ENCODE data around the gene ASB12. TPM values are rescaled to one million over a fixed set of nuclear protein-coding genes. Genes with fewer than 3 reads are reported as not detected.
A peak's percentile ranks its signal among the peaks of the same experiment; 100 is the strongest.

ASB12 gene
- total and polyA plus RNA-seq, 2 of the 13 experiments (the other 11 are each of a cell fraction or from before 2014, with no cell fraction given): 0.05 TPM; not detected in 1

DNA sequence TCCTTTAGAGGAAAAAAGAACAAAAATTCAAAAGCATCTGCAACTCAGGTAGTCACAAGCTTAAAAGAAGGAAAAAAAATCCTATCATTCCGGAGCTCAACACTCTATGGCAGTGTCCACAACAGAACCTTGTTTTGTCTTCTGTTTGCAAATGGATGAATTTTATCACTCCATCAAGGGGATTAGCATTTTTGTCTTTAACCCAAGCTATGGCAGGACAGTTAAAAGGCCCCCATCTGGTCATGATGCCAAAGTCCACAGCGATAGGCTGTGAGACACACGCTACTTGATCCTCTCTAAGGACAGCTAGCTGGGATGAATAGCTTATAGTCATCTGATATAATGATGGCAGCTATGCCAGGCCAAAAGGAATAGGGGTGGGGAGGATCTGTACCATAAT, 41.5 kb downstream of the ASB12 start:
- peak; percentile 85 for ATAC-seq
- H3K9ac ChIP-seq (ENCODE audit: insufficient read depth, low read depth, low read length): no peak overlapping the region
- intact Hi-C loops (cut with micrococcal nuclease; ENCODE audit: unreplicated experiment): no loop called here
- peak; percentile 54 for DNase-seq (ENCODE audit: low spot score)
- H2AFZ ChIP-seq (ENCODE audit: low read length): no peak overlapping the region
- no peaks in the 10 kb centered on the region for H4K20me1 ChIP-seq (ENCODE audit: insufficient read depth, low read length)
- H3K36me3 ChIP-seq (replicated peaks in 1 of 2; ENCODE audit: control insufficient read depth in 1 of 2, insufficient read depth in 2 of 2, low read length in 2 of 2): peaks cover 1 to 3% of the 10 kb centered on the region in 2 experiments; a peak in 3 of 5 replicates
- H3K4me2 ChIP-seq (ENCODE audit: low read depth, low read length): no peak overlapping the region
- peaks cover 12% of the 10 kb centered on the region for H3K4me1 ChIP-seq (ENCODE audit: insufficient read depth, low read length)
- no peak overlapping the region for H3K27ac ChIP-seq (ENCODE audit: extremely low read length, insufficient read depth, low read length)
- no peaks in the 10 kb centered on the region for H3K27me3 ChIP-seq (ENCODE audit: control insufficient read depth in 1 of 2, insufficient read depth in 2 of 2, low read length in 2 of 2)
- H3K9me3 ChIP-seq (ENCODE audit: low read length): no peaks in the 10 kb centered on the region
- FAIRE-seq: peak; percentile 83
- ChIA-PET CTCF (ENCODE audit: low intra/inter-chr PET ratio, low total read pairs) (no interaction called here), POLR2A (no interaction called here)
- BruUV-seq (replicated peaks): no TSS peak
- no peak overlapping the region for H3K4me3 ChIP-seq (replicated peaks in 1 of 3; ENCODE audit: insufficient read depth in 1 of 3, low read depth in 2 of 3, low read length in 3 of 3)
- H3K79me2 ChIP-seq (ENCODE audit: insufficient read depth, low read length): no peaks in the 10 kb centered on the region
- in situ Hi-C loops (cut with HindIII; ENCODE audit: extremely low pct_ligation_motif_present, low pct_unique_long_range_greater_than_20kb): no loop called here
- 42% methylated on average over 2 of the region's 3 CpGs for WGBS (ENCODE audit: low lambda C conversion rate)
- no peak for TF ChIP-seq SOX6 (IDR thresholded peaks at IDR 0.05)
- TF ChIP-seq SOX6 (CRISPR knock-in tag; IDR thresholded peaks at IDR 0.05): peak; percentile 16; the same call in 1 of the 2 replicates
- TF ChIP-seq XBP1 (CRISPR knock-in tag; IDR thresholded peaks at IDR 0.05): no peak
- peak; percentile 63 for TF ChIP-seq HNF4A (CRISPR knock-in tag; IDR thresholded peaks at IDR 0.05)
- peak in 1 of 2 experiments; percentile 7; a peak in 1 of 4 replicates for TF ChIP-seq EP300 (IDR thresholded peaks at IDR 0.05; ENCODE audit: low read depth in 2 of 2, low read length in 2 of 2)
- TF ChIP-seq EP300 (CRISPR knock-in tag; IDR thresholded peaks at IDR 0.05; ENCODE audit: borderline replicate concordance): no peak
- TF ChIP-seq NR2F2 (IDR thresholded peaks at IDR 0.05; ENCODE audit: borderline replicate concordance, low read depth): no peak
- TF ChIP-seq, protein P1, sequence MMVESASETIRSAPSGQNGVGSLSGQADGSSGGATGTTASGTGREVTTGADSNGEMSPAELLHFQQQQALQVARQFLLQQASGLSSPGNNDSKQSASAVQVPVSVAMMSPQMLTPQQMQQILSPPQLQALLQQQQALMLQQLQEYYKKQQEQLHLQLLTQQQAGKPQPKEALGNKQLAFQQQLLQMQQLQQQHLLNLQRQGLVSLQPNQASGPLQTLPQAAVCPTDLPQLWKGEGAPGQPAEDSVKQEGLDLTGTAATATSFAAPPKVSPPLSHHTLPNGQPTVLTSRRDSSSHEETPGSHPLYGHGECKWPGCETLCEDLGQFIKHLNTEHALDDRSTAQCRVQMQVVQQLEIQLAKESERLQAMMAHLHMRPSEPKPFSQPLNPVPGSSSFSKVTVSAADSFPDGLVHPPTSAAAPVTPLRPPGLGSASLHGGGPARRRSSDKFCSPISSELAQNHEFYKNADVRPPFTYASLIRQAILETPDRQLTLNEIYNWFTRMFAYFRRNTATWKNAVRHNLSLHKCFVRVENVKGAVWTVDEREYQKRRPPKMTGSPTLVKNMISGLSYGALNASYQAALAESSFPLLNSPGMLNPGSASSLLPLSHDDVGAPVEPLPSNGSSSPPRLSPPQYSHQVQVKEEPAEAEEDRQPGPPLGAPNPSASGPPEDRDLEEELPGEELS (CRISPR knock-in tag; IDR thresholded peaks at IDR 0.05): peak; percentile 28; the same call in 1 of the 2 replicates
- TF ChIP-seq POLR2A (IDR thresholded peaks at IDR 0.05; ENCODE audit: insufficient read depth in 1 of 2, low read depth in 2 of 2, low read length in 2 of 2): no peak
- TF ChIP-seq SOX13 (IDR thresholded peaks at IDR 0.05): no peak
- TF ChIP-seq SOX13 (CRISPR knock-in tag; conservative IDR thresholded peaks at IDR 0.05 in 1 of 2, IDR thresholded peaks at IDR 0.05 in 1 of 2): peak in 1 of 2 experiments; percentile 33; a peak in 1 of 4 replicates
- no peak for TF ChIP-seq ZNF260 (CRISPR knock-in tag; IDR thresholded peaks at IDR 0.05; ENCODE audit: borderline replicate concordance, low read depth)
- peak; percentile 42; the same call in 1 of the 2 replicates for TF ChIP-seq PITX1 (CRISPR knock-in tag; IDR thresholded peaks at IDR 0.05)
- TF ChIP-seq, protein P2, sequence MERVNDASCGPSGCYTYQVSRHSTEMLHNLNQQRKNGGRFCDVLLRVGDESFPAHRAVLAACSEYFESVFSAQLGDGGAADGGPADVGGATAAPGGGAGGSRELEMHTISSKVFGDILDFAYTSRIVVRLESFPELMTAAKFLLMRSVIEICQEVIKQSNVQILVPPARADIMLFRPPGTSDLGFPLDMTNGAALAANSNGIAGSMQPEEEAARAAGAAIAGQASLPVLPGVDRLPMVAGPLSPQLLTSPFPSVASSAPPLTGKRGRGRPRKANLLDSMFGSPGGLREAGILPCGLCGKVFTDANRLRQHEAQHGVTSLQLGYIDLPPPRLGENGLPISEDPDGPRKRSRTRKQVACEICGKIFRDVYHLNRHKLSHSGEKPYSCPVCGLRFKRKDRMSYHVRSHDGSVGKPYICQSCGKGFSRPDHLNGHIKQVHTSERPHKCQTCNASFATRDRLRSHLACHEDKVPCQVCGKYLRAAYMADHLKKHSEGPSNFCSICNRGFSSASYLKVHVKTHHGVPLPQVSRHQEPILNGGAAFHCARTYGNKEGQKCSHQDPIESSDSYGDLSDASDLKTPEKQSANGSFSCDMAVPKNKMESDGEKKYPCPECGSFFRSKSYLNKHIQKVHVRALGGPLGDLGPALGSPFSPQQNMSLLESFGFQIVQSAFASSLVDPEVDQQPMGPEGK (CRISPR knock-in tag; IDR thresholded peaks at IDR 0.05): 0 out of 2 replicates have a peak, but pooled peaks have one; percentile 39
- no peak for TF ChIP-seq FOXJ3 (CRISPR knock-in tag; IDR thresholded peaks at IDR 0.05; ENCODE audit: borderline replicate concordance)
